Choroid plexus epithelial cell (primary cell): Measurements from ENCODE around the gene LMOD2.
A peak's percentile ranks its signal among the peaks of the same experiment; 100 is the strongest.

ENCODE experiments used
- DNase-seq: peaks from one replicate; pipeline ENCODE4 v3.0.0-alpha.2; 2010; ENCODE audit warnings: low read depth
- H3K4me3 ChIP-seq: 2 replicates; pipeline ENCODE4 v1.5.1; 2011; ENCODE audit warnings: low read depth, mild to moderate bottlenecking, control low read depth, low read length, moderate library complexity
- CTCF ChIP-seq: conservative IDR thresholded peaks from 2 replicates; pipeline ENCODE4 v1.5.1; 2011; ENCODE audit warnings: low read depth, mild to moderate bottlenecking, control low read depth, inconsistent platforms, low read length, moderate library complexity

The LMOD2 gene

GRCh38 chr7:123639631-123640030 lies 16.0 kb upstream of the LMOD2 start:
- no peak overlapping the region for H3K4me3 ChIP-seq
- no peak for DNase-seq
- no peak for TF ChIP-seq CTCF

GRCh38 chr7:123640583-123640982 lies 15.1 kb upstream of the LMOD2 start:
- TF ChIP-seq CTCF = no peak
- no peak overlapping the region for H3K4me3 ChIP-seq
- DNase-seq = no peak

- no peak overlapping the region for H3K4me3 ChIP-seq
- no peak for DNase-seq
- no peak for TF ChIP-seq CTCF
Measured at GRCh38 chr7:123641901-123642300, 13.8 kb upstream of the LMOD2 start.

- peak overlapping the region; percentile 39 for H3K4me3 ChIP-seq
- DNase-seq = peak; percentile 90
- no peak for TF ChIP-seq CTCF
Measured at GRCh38 chr7:123643495-123644441, 11.9 kb upstream of the LMOD2 start.

- no peak for DNase-seq
- TF ChIP-seq CTCF = no peak
- H3K4me3 ChIP-seq = no peak overlapping the region
Measured at GRCh38 chr7:123645516-123645915, 10.2 kb upstream of the LMOD2 start.

GRCh38 chr7:123647106-123647730 lies 8.4 kb upstream of the LMOD2 start:
- no peak for DNase-seq
- TF ChIP-seq CTCF = no peak
- no peak overlapping the region for H3K4me3 ChIP-seq
